ENCODE measurements around the gene DAPK3. TPM values are rescaled to one million over a fixed set of nuclear protein-coding genes. Genes with fewer than 3 reads are reported as not detected.
"Not testable (repeated sequence)": the region's sequence is repeated elsewhere in the genome, so short reads cannot be mapped to it uniquely, and the experiment has no call there.

Gene DAPK3
- total RNA-seq, 4 donors from 2014 or later, result 58.8 to 87.7 (median 70.3) TPM

DNA sequence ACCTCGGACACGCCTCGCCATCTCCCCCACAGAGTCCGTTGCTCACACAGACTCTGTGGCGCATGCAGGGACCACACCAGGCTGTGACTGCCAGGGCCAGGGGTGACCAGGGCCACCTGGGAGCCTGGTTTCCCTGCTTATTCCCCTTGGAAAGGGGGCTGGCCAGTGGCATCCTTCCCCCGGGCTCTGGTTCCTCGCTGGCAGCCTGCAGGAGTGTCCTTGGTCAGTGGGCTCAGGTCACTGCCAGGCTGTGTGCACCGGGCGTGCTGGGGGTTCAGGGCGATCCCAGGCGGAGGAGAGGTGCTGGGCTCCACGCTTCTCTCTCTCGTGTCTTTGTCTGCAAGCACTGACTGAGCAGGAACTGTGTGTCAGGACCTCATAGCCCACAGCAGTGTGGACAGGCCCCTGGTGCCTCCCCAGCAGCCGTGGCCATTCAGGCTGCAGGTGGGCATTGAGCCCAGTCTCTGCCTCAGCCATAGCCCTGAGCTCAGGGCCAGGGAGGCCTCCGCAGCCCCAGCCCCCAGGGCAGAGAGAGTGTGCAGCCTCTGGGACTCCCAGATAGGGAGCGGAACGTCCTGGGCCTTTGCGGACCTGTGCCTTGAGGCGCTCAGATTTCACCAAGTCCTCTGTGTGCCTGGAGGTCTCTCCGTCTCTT lies 43.1 kb upstream of the DAPK3 start:
- H3K27me3 ChIP-seq, result no peaks in the 10 kb centered on the region
- no peak for DNase-seq (ENCODE audit: low spot score in 2 of 2)
- H3K4me3 ChIP-seq, result peak overlapping the region in 1 of 4 donors; percentile 32
- no peaks in the 10 kb centered on the region for H3K9me3 ChIP-seq
- no peak for TF ChIP-seq POLR2A (IDR thresholded peaks at IDR 0.05)
- H3K36me3 ChIP-seq, result peaks cover 3 to 36% (median 12%) of the 10 kb centered on the region in 3 donors
- peak overlapping the region; percentile 77 to 95 (median 87) for H3K27ac ChIP-seq
- H3K4me1 ChIP-seq, result peaks cover 0 to 96% (median 70%) of the 10 kb centered on the region in 4 donors
- WGBS, 2 donors, result 72 to 73% methylated on average over 17 to 18 of the region's 20 CpGs

DNA sequence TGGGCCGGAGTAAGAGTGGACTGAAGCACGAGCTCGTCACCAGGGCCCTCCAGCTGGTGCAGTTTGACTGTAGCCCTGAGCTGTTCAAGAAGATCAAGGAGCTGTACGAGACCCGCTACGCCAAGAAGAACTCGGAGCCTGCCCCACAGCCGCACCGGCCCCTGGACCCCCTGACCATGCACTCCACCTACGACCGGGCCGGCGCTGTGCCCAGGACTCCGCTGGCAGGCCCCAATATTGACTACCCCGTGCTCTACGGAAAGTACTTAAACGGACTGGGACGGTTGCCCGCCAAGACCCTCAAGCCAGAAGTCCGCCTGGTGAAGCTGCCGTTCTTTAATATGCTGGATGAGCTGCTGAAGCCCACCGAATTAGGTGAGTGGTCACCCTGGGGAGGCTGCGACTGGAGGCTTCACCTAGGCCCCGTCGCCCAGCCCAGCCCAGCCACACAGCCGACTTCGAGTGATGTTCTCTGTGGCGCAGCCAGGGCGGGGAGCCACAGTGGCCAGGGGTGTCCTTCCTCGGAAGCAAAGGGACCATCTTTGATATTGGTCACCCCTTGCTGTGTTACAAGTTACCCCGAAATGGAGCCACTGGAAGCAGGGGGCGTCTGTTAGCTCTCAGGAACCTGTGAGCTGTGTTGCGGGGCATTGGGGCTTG lies 42.2 kb upstream of the DAPK3 start:
- H3K27me3 ChIP-seq, result no peaks in the 10 kb centered on the region
- peaks cover 0 to 96% (median 73%) of the 10 kb centered on the region in 4 donors for H3K4me1 ChIP-seq
- H3K9me3 ChIP-seq, result no peaks in the 10 kb centered on the region
- no peak for DNase-seq (ENCODE audit: low spot score in 2 of 2)
- TF ChIP-seq, protein P1, sequence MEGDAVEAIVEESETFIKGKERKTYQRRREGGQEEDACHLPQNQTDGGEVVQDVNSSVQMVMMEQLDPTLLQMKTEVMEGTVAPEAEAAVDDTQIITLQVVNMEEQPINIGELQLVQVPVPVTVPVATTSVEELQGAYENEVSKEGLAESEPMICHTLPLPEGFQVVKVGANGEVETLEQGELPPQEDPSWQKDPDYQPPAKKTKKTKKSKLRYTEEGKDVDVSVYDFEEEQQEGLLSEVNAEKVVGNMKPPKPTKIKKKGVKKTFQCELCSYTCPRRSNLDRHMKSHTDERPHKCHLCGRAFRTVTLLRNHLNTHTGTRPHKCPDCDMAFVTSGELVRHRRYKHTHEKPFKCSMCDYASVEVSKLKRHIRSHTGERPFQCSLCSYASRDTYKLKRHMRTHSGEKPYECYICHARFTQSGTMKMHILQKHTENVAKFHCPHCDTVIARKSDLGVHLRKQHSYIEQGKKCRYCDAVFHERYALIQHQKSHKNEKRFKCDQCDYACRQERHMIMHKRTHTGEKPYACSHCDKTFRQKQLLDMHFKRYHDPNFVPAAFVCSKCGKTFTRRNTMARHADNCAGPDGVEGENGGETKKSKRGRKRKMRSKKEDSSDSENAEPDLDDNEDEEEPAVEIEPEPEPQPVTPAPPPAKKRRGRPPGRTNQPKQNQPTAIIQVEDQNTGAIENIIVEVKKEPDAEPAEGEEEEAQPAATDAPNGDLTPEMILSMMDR (IDR thresholded peaks at IDR 0.05), result no peak
- TF ChIP-seq EP300 (IDR thresholded peaks at IDR 0.05) (no peak), POLR2A (IDR thresholded peaks at IDR 0.05) (no peak)
- H3K36me3 ChIP-seq, result peaks cover 3 to 36% (median 12%) of the 10 kb centered on the region in 3 donors
- 90 to 94% methylated on average over 21 to 28 of the region's 33 CpGs for WGBS, 2 donors
- H3K4me3 ChIP-seq, result no peak overlapping the region
- H3K27ac ChIP-seq, result peak overlapping the region; percentile 77 to 95 (median 87)

DNA sequence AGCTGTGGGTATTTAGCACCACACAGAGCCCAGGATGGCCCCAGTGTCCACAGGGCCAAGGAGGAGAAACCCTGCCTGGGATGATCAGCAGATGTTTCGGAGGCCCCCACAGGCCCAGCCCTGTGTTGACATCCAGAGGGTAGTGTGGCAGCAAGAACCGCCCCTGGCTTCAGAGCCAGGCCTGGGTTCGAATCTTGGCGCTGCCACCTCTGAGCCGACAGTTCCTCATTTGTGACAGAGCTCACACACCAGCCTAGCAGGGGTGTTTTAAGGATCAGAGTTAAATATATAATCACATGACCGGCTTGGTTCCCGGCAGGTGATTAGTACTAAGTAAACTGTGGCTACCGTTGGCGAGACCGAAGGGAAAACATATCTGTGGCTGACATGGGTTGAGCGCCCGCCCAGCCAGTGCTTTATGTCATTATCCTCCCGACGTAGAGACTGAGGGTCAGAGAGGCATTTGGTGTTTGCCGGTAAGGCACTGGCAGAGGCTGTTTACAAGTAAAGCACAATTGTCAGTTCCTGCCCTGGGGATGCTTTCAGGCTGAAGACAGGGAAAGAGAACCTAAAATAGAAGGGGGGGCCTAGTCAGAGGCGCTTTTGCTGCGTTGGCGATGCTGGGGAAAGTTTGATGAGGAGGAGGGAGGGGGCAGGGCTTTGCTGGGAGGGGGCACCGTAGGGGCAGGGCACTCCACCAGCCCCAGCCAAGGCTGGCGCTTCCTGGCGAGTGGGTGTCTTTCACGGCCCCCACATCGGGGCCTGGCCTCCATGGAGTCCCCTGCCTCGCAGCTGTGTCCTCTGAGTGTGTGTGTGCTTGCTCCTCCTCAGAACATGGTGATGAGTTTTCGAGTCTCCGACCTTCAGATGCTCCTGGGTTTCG lies 41.4 kb upstream of the DAPK3 start:
- no peak for TF ChIP-seq POLR2A (IDR thresholded peaks at IDR 0.05)
- TF ChIP-seq, protein P1 (IDR thresholded peaks at IDR 0.05), result no peak
- TF ChIP-seq EP300 (IDR thresholded peaks at IDR 0.05), result no peak
- Histone ChIP-seq H3K36me3 (peaks cover 3 to 36% (median 12%) of the 10 kb centered on the region in 3 donors), H3K4me3 (no peak overlapping the region), H3K27me3 (no peaks in the 10 kb centered on the region), H3K27ac (peak overlapping the region in 3 of 4 donors; percentile 77 to 95 (median 91)), H3K4me1 (peaks cover 0 to 88% (median 71%) of the 10 kb centered on the region in 4 donors), H3K9me3 (no peaks in the 10 kb centered on the region)
- WGBS, 2 donors, result 63 to 72% methylated on average over 25 to 27 of the region's 27 CpGs
- DNase-seq (ENCODE audit: low spot score in 2 of 2), result no peak

DNA sequence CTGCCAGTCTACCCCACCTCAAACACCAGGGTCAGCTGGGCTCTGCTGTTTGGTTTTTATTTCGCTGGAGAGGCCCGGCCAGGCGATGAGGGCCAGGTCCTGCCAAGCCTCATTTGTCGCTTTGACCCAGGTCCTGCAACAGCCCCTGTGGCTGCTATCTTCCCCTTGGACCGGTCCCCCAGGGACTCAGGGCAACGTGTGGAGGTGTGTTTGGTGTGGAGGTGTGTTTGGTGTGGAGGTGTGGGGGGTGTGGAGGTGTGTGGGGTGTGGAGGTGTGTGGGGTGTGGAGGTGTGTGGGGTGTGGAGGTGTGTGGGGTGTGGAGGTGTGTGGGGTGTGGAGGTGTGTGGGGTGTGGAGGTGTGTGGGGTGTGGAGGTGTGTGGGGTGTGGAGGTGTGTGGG lies 40.5 kb upstream of the DAPK3 start:
- DNase-seq (ENCODE audit: low spot score in 2 of 2); H3K4me3 ChIP-seq; H3K27me3 ChIP-seq; H3K9me3 ChIP-seq: not testable (repeated sequence)
- Histone ChIP-seq H3K36me3 (peaks cover 3 to 36% (median 12%) of the 10 kb centered on the region in 3 donors), H3K27ac (peak overlapping the region in 3 of 4 donors; percentile 55 to 99 (median 89)), H3K4me1 (peaks cover 0 to 82% (median 67%) of the 10 kb centered on the region in 4 donors)
- WGBS, 2 donors, result 66 to 68% methylated on average over 6 of the region's 6 CpGs

DNA sequence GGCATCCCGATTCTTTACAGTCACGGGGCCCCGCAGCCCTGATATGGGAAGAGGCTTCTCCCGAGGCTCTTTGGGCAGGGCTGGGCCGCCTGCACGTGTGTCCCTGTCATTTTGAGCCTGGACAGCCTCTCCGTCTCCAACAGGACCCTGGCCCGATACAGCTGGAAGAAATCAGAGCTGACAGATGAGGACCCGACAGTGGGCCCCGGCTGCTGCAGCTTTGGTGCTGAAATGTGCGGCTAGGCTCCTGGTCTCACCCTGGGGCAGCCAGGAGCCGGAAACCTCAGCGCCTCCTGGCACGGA lies 39.9 kb upstream of the DAPK3 start:
- WGBS, 2 donors, result 56% methylated on average over 9 to 13 of the region's 14 CpGs
- no peak for DNase-seq (ENCODE audit: low spot score in 2 of 2)
- Histone ChIP-seq H3K4me1 (peaks cover 0 to 80% (median 62%) of the 10 kb centered on the region in 4 donors), H3K4me3 (peak overlapping the region in 1 of 4 donors; percentile 7), H3K27ac (peak overlapping the region; percentile 12 to 99 (median 72)), H3K9me3 (no peaks in the 10 kb centered on the region), H3K27me3 (no peaks in the 10 kb centered on the region), H3K36me3 (peaks cover 3 to 30% (median 12%) of the 10 kb centered on the region in 3 donors)
- TF ChIP-seq EP300 (IDR thresholded peaks at IDR 0.05), result no peak
- TF ChIP-seq POLR2A (IDR thresholded peaks at IDR 0.05), result no peak
- TF ChIP-seq, protein P1 (IDR thresholded peaks at IDR 0.05), result no peak
